Neural progenitor cell (in vitro differentiated cells): ENCODE data around the gene WDR45B. TPM values are rescaled to one million over a fixed set of nuclear protein-coding genes. Genes with fewer than 3 reads are reported as not detected.

Experiments
- DNase-seq: peaks from one replicate; pipeline ENCODE4 v3.0.0-alpha.2; 2016; ENCODE audit warnings: low spot score
- H2AFZ ChIP-seq: fragments of 200-600 bp; sonication (generic); replicated peaks from 2 replicates; pipeline ENCODE4 v1.6.1; 2016; ENCODE audit warnings: antibody characterized with exemption
- H3F3A ChIP-seq: fragments of 200-600 bp; sonication (generic); 2 replicates; pipeline ENCODE4 v1.6.1; 2016; ENCODE audit warnings: antibody characterized with exemption, low read depth
- H3K27ac ChIP-seq: fragments of 200-600 bp; sonication (generic); 2 replicates; pipeline ENCODE4 v1.5.1; 2016; ENCODE audit warnings: mild to moderate bottlenecking
- H3K27me3 ChIP-seq: fragments of 200-600 bp; sonication (generic); 2 replicates; pipeline ENCODE4 v1.6.1; 2016; ENCODE audit warnings: mild to moderate bottlenecking, moderate library complexity
- H3K36me3 ChIP-seq: fragments of 200-600 bp; sonication (generic); 2 replicates; pipeline ENCODE4 v1.5.1; 2016
- H3K4me1 ChIP-seq: fragments of 200-600 bp; sonication (generic); 2 replicates; pipeline ENCODE4 v1.6.1; 2016; ENCODE audit warnings: mixed run types
- H3K4me2 ChIP-seq: fragments of 200-600 bp; sonication (generic); 2 replicates; pipeline ENCODE4 v1.6.1; 2016
- H3K4me3 ChIP-seq: fragments of 200-600 bp; sonication (generic); 2 replicates; pipeline ENCODE4 v1.5.1; 2016
- H3K79me2 ChIP-seq: fragments of 200-600 bp; sonication (generic); 2 replicates; pipeline ENCODE4 v1.6.1; 2016; ENCODE audit warnings: low read depth
- H3K9ac ChIP-seq: fragments of 200-600 bp; sonication (generic); 2 replicates; pipeline ENCODE4 v1.6.1; 2016
- H3K9me3 ChIP-seq: fragments of 200-600 bp; sonication (generic); 2 replicates; pipeline ENCODE4 v1.5.1; 2016; ENCODE audit warnings: low read depth
- H4K20me1 ChIP-seq: fragments of 200-600 bp; sonication (generic); 2 replicates; pipeline ENCODE4 v1.6.1; 2016; ENCODE audit warnings: low read depth
- H3K27ac Mint-ChIP-seq: 3 replicates; pipeline ENCODE4 v1.8.0; 2021; ENCODE audit warnings: mixed read lengths
- H3K27me3 Mint-ChIP-seq: 2 replicates; pipeline ENCODE4 v1.8.0; 2022; ENCODE audit warnings: low read depth, mild to moderate bottlenecking, inconsistent platforms, moderate library complexity, mixed read lengths; ENCODE audit not compliant: insufficient read depth
- H3K36me3 Mint-ChIP-seq: 3 replicates; pipeline ENCODE4 v1.8.0; 2021; ENCODE audit warnings: mixed read lengths
- H3K4me1 Mint-ChIP-seq: 3 replicates; pipeline ENCODE4 v1.8.0; 2021; ENCODE audit warnings: mixed read lengths
- H3K4me3 Mint-ChIP-seq: 3 replicates; pipeline ENCODE4 v1.8.0; 2021; ENCODE audit warnings: mild to moderate bottlenecking, moderate library complexity, mixed read lengths
- H3K9me3 Mint-ChIP-seq: 3 replicates; pipeline ENCODE4 v1.8.0; 2020; ENCODE audit warnings: mixed read lengths
- CTCF ChIP-seq: fragments of 200-600 bp; sonication (generic); IDR thresholded peaks from 2 replicates; pipeline ENCODE4 v1.5.1; 2017; ENCODE audit warnings: antibody characterized with exemption, mild to moderate bottlenecking
- EZH2 ChIP-seq: fragments of 200-600 bp; sonication (generic); IDR thresholded peaks from 2 replicates; pipeline ENCODE4 v1.6.1; 2017; ENCODE audit warnings: antibody characterized with exemption, mild to moderate bottlenecking, moderate library complexity
- EZH2phosphoT487 ChIP-seq: fragments of 200-600 bp; sonication (generic); IDR thresholded peaks from 2 replicates; pipeline ENCODE4 v1.6.1; 2017; ENCODE audit warnings: antibody characterized with exemption
- total RNA-seq: library from RNA; depleted of rRNA; stranded (reverse); fragments of >200 nt; gene quantifications from 2 replicates; pipeline ENCODE4 v1.2.3, GENCODE V29; 2015; ENCODE audit warnings: low replicate concordance

WDR45B gene
- total RNA-seq, 1 donor from 2014 or later, result 110 TPM

GRCh38 chr17:82683534-82683933 is 35.3 kb upstream of the WDR45B start:
- H3K27me3 ChIP-seq, result no peaks in the 10 kb centered on the region
- H3K79me2 ChIP-seq, result no peaks in the 10 kb centered on the region
- no peak overlapping the region for H3K4me3 Mint-ChIP-seq
- no peak overlapping the region for H3K27ac ChIP-seq
- H3K27me3 Mint-ChIP-seq, result peaks cover 2% of the 10 kb centered on the region
- no peak for TF ChIP-seq EZH2phosphoT487
- no peak for TF ChIP-seq EZH2
- no peak for TF ChIP-seq CTCF
- H3K36me3 Mint-ChIP-seq, result no peaks in the 10 kb centered on the region
- no peaks in the 10 kb centered on the region for H4K20me1 ChIP-seq
- H2AFZ ChIP-seq, result no peak overlapping the region
- H3F3A ChIP-seq, result no peaks in the 10 kb centered on the region
- H3K9ac ChIP-seq, result no peak overlapping the region
- DNase-seq, result no peak
- H3K4me2 ChIP-seq, result no peak overlapping the region
- no peak overlapping the region for H3K4me3 ChIP-seq
- no peaks in the 10 kb centered on the region for H3K9me3 ChIP-seq
- H3K36me3 ChIP-seq, result no peaks in the 10 kb centered on the region
- H3K9me3 Mint-ChIP-seq, result peaks cover 8% of the 10 kb centered on the region
- H3K4me1 Mint-ChIP-seq, result no peaks in the 10 kb centered on the region
- no peak overlapping the region for H3K27ac Mint-ChIP-seq
- H3K4me1 ChIP-seq, result no peaks in the 10 kb centered on the region

- Histone ChIP-seq H3K79me2 (no peaks in the 10 kb centered on the region), H3K27me3 (no peaks in the 10 kb centered on the region), H3K9ac (no peak overlapping the region), H3K4me2 (no peak overlapping the region), H3K36me3 (no peaks in the 10 kb centered on the region), H3K27ac (no peak overlapping the region), H3K4me3 (no peak overlapping the region), H3K4me1 (no peaks in the 10 kb centered on the region), H3F3A (no peaks in the 10 kb centered on the region), H4K20me1 (no peaks in the 10 kb centered on the region), H2AFZ (no peak overlapping the region), H3K9me3 (no peaks in the 10 kb centered on the region)
- H3K9me3 Mint-ChIP-seq, result peaks cover 8% of the 10 kb centered on the region
- no peak overlapping the region for H3K4me3 Mint-ChIP-seq
- TF ChIP-seq EZH2, result no peak
- no peak for TF ChIP-seq CTCF
- no peak for TF ChIP-seq EZH2phosphoT487
- DNase-seq, result no peak
- H3K27ac Mint-ChIP-seq, result no peak overlapping the region
- H3K4me1 Mint-ChIP-seq, result no peaks in the 10 kb centered on the region
- H3K36me3 Mint-ChIP-seq, result no peaks in the 10 kb centered on the region
- H3K27me3 Mint-ChIP-seq, result peaks cover 2% of the 10 kb centered on the region
Observed at GRCh38 chr17:82681547-82681946, 33.3 kb upstream of the WDR45B start.

DNA sequence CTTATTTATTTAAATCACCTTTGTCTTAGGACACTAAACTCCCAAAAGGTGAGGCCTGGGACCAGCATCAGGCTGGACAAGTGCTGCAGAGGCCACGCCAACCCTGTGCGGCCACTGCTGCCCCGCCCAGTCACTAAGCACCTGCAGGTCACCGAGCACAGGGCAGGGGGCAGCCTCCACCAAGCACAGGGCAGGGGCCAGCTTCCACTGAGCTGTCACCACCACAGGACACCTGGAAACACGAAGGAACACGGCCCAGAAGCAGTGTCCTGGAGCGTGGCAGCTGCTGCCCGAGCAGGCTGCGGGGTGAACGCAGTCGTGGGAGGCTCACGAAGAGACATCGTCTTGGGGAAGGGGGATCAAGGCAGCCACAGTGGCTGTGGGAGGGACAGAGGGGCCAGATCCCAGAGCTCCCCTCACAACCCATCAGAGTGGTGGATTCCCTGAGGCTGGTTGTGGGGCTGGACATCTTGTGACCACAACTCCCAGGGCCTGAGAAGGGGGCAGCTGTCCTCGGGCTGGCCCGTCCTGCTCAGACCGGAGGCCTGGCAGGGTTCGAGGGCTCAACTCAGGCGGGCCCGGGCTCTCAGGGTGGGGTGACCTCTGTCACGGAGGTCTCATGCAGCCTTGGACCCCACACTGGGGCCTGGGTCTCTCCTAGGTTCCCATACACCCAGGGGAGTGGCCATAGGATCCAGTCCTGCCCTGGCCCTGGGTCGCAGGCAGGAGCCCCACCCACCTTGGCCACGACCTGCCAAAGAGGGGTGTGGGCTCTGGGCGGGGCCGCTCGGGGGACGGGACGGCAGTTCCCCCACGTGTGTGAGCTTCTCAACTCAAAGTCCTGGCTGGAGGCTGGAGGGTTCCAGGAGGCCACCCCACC is 31.6 kb upstream of the WDR45B start:
- H3K9me3 ChIP-seq, result no peaks in the 10 kb centered on the region
- Mint-ChIP-seq H3K27me3 (peaks cover 2% of the 10 kb centered on the region), H3K27ac (no peak overlapping the region), H3K4me1 (peaks cover 2% of the 10 kb centered on the region), H3K36me3 (no peaks in the 10 kb centered on the region), H3K4me3 (no peak overlapping the region), H3K9me3 (peaks cover 8% of the 10 kb centered on the region)
- DNase-seq, result peak; percentile 52
- H3K4me3 ChIP-seq, result no peak overlapping the region
- H2AFZ ChIP-seq, result no peak overlapping the region
- no peak overlapping the region for H3K27ac ChIP-seq
- no peaks in the 10 kb centered on the region for H3F3A ChIP-seq
- H3K4me2 ChIP-seq, result no peak overlapping the region
- no peaks in the 10 kb centered on the region for H3K27me3 ChIP-seq
- H3K4me1 ChIP-seq, result no peaks in the 10 kb centered on the region
- H3K36me3 ChIP-seq, result no peaks in the 10 kb centered on the region
- H4K20me1 ChIP-seq, result no peaks in the 10 kb centered on the region
- H3K9ac ChIP-seq, result no peak overlapping the region
- no peaks in the 10 kb centered on the region for H3K79me2 ChIP-seq
- TF ChIP-seq CTCF, result peak; percentile 38
- TF ChIP-seq EZH2, result no peak
